T-helper 2 cell treated with Interferon-gamma antibody and Interleukin-4, amounts not matched to agents 5 μg/mL and 100 μg/mL, for 36 hours (primary cell): Measurements from ENCODE around the gene CPNE8.
A peak's percentile ranks its signal among the peaks of the same experiment; 100 is the strongest.

Experiments
- DNase-seq: peaks from one replicate; pipeline ENCODE4 v3.0.0; 2021; ENCODE audit warnings: low spot score
- H3K27ac Mint-ChIP-seq: one replicate; pipeline ENCODE4 v1.8.0; 2021; ENCODE audit warnings: mild to moderate bottlenecking, mixed read lengths
- H3K27me3 Mint-ChIP-seq: one replicate; pipeline ENCODE4 v1.8.0; 2021; ENCODE audit warnings: low read depth, mixed read lengths
- H3K36me3 Mint-ChIP-seq: one replicate; pipeline ENCODE4 v1.8.0; 2021; ENCODE audit warnings: low read depth, mixed read lengths
- H3K4me1 Mint-ChIP-seq: one replicate; pipeline ENCODE4 v1.8.0; 2021; ENCODE audit warnings: low read depth, mixed read lengths
- H3K4me3 Mint-ChIP-seq: one replicate; pipeline ENCODE4 v1.8.0; 2022; ENCODE audit warnings: mild to moderate bottlenecking, moderate library complexity, mixed read lengths
- H3K9me3 Mint-ChIP-seq: one replicate; pipeline ENCODE4 v1.8.0; 2021; ENCODE audit warnings: mixed read lengths

CPNE8 gene

DNA sequence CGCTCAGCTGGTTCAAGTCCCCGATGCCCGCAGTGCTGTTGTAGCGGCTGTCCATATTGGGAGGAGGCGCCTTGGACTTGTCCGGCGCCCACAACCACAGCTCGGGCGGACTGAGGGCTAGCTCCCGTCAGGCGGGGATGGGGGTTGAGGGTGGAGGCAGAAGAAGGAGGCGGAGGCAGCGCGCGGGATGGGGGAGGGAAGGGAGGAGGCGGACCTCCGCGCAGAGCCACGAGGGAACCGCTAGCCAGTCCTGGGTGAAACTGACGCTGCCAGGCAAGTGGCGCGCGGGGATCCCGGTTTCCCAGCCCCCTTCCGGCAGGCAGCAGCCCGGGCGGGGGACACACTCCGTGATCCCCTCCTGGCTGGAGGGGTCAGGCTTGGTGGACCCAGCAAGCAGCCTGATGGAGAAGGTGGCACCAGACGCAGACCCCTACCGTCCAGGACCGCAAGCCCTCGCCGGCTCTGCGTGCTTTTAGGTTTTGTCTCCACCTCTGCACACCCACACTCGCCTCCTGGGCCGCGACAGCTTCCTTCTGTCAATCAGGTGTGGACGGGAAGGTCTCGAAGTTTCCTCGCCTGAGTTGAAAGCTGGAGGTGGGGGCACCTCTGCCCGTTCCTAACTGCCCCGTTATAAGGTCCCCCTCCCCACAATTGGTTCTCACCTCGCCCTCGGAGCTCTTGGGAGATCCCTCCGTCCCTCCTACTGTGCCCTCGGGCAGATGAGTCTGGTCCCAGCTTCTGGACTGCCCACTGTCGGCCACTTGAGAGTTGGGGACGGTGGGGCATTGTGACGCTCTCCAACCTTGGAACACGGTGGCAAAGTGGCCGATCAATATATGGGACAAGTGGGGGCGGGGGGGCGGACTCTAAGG lies at the start of gene CPNE8:
Gene CPNE8, minus strand, starts transcription at position 112 of the 872 bp plus-strand sequence. Its CDS starts 57 bp downstream, at position 55.
- no peaks in the 10 kb centered on the region for H3K9me3 Mint-ChIP-seq

GRCh38 chr12:38954238-38954873 lies 49.0 kb upstream of the CPNE8 start:
- Mint-ChIP-seq H3K9me3 (no peaks in the 10 kb centered on the region), H3K4me3 (no peak overlapping the region), H3K4me1 (no peaks in the 10 kb centered on the region), H3K27me3 (no peaks in the 10 kb centered on the region), H3K36me3 (no peaks in the 10 kb centered on the region), H3K27ac (no peak overlapping the region)
- DNase-seq, result no peak

More for the DNA sequence above, at the start of gene CPNE8:
- H3K4me3 Mint-ChIP-seq, result peak within 1 kb of the TSS; percentile 93
- H3K36me3 Mint-ChIP-seq, result no peaks in the 10 kb centered on the region
- H3K27me3 Mint-ChIP-seq, result peaks cover 26% of the 10 kb centered on the region
- peak; percentile 42 for DNase-seq
- H3K27ac Mint-ChIP-seq, result peak within 1 kb of the TSS; percentile 86
- H3K4me1 Mint-ChIP-seq, result peaks cover 24% of the 10 kb centered on the region

- H3K36me3 Mint-ChIP-seq, result no peaks in the 10 kb centered on the region
- no peak for DNase-seq
- H3K27ac Mint-ChIP-seq, result no peak overlapping the region
- no peaks in the 10 kb centered on the region for H3K9me3 Mint-ChIP-seq
- H3K4me3 Mint-ChIP-seq, result no peak overlapping the region
- H3K4me1 Mint-ChIP-seq, result no peaks in the 10 kb centered on the region
- no peaks in the 10 kb centered on the region for H3K27me3 Mint-ChIP-seq
Measured at GRCh38 chr12:38949363-38949762, 44.0 kb upstream of the CPNE8 start.

GRCh38 chr12:38934686-38935085 lies 29.3 kb upstream of the CPNE8 start:
- no peak for DNase-seq
- no peaks in the 10 kb centered on the region for H3K36me3 Mint-ChIP-seq
- H3K27me3 Mint-ChIP-seq, result peaks cover 4% of the 10 kb centered on the region
- H3K9me3 Mint-ChIP-seq, result peaks cover 14% of the 10 kb centered on the region
- peaks cover 3% of the 10 kb centered on the region for H3K4me1 Mint-ChIP-seq
- no peak overlapping the region for H3K4me3 Mint-ChIP-seq
- no peak overlapping the region for H3K27ac Mint-ChIP-seq

GRCh38 chr12:38934078-38934584 lies 28.7 kb upstream of the CPNE8 start:
- Mint-ChIP-seq H3K4me1 (peaks cover 3% of the 10 kb centered on the region), H3K36me3 (no peaks in the 10 kb centered on the region), H3K27ac (no peak overlapping the region), H3K9me3 (peaks cover 14% of the 10 kb centered on the region), H3K27me3 (peaks cover 6% of the 10 kb centered on the region), H3K4me3 (no peak overlapping the region)
- DNase-seq, result no peak

DNA sequence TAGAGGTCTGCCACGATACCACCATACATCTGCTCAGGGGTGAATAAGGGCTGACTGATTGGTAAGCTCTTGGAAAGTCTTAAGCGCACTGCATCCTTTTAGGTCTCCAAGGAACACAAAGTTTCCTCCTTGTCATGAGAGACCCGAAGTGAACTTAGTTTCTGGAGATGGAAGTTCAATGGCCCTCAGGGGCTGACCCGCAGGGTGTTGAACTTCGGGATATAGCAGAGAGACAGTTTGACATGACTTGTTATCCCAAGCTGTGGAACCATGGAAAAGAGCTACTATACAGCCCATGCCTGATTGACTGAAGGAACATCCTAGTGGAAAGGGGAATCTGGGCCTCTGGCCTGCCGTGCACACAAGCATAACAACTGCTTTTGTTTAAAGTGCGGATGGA lies 26.9 kb upstream of the CPNE8 start:
- no peak overlapping the region for H3K4me3 Mint-ChIP-seq
- peaks cover 9% of the 10 kb centered on the region for H3K9me3 Mint-ChIP-seq
- no peak overlapping the region for H3K27ac Mint-ChIP-seq
- peaks cover 3% of the 10 kb centered on the region for H3K4me1 Mint-ChIP-seq
- peaks cover 8% of the 10 kb centered on the region for H3K27me3 Mint-ChIP-seq
- no peaks in the 10 kb centered on the region for H3K36me3 Mint-ChIP-seq
- no peak for DNase-seq

DNA sequence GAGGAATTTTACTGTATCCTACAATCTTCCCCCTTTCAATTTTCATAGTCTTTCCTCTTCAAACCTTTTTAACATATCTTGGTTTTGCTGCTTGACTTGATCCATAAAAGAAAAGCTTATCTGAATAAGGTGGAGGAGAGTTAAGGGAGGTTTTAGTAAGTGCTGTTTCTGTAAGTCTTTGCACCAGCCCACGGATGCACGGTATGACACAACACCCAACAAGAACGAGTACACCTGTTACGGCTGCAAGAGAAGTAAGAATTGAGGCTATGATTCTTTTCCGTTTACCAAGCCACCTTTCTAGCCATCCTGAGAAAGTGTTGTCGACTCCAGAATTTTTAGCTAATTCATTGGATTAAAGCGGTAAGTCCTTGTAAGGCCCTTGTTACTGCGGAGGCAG lies 26.1 kb upstream of the CPNE8 start:
- no peak for DNase-seq
- H3K36me3 Mint-ChIP-seq, result no peaks in the 10 kb centered on the region
- H3K4me3 Mint-ChIP-seq, result no peak overlapping the region
- peaks cover 8% of the 10 kb centered on the region for H3K27me3 Mint-ChIP-seq
- peaks cover 3% of the 10 kb centered on the region for H3K4me1 Mint-ChIP-seq
- peaks cover 9% of the 10 kb centered on the region for H3K9me3 Mint-ChIP-seq
- H3K27ac Mint-ChIP-seq, result no peak overlapping the region

- Mint-ChIP-seq H3K4me3 (no peak overlapping the region), H3K27me3 (peaks cover 8% of the 10 kb centered on the region), H3K27ac (no peak overlapping the region), H3K4me1 (peaks cover 3% of the 10 kb centered on the region), H3K9me3 (peaks cover 9% of the 10 kb centered on the region), H3K36me3 (no peaks in the 10 kb centered on the region)
- no peak for DNase-seq
Measured at GRCh38 chr12:38930990-38931389, 25.6 kb upstream of the CPNE8 start.

GRCh38 chr12:38926501-38926900 lies 21.1 kb upstream of the CPNE8 start:
- no peaks in the 10 kb centered on the region for H3K4me1 Mint-ChIP-seq
- no peaks in the 10 kb centered on the region for H3K9me3 Mint-ChIP-seq
- no peaks in the 10 kb centered on the region for H3K36me3 Mint-ChIP-seq
- no peak overlapping the region for H3K4me3 Mint-ChIP-seq
- H3K27me3 Mint-ChIP-seq, result peaks cover 8% of the 10 kb centered on the region
- H3K27ac Mint-ChIP-seq, result no peak overlapping the region
- no peak for DNase-seq

DNA sequence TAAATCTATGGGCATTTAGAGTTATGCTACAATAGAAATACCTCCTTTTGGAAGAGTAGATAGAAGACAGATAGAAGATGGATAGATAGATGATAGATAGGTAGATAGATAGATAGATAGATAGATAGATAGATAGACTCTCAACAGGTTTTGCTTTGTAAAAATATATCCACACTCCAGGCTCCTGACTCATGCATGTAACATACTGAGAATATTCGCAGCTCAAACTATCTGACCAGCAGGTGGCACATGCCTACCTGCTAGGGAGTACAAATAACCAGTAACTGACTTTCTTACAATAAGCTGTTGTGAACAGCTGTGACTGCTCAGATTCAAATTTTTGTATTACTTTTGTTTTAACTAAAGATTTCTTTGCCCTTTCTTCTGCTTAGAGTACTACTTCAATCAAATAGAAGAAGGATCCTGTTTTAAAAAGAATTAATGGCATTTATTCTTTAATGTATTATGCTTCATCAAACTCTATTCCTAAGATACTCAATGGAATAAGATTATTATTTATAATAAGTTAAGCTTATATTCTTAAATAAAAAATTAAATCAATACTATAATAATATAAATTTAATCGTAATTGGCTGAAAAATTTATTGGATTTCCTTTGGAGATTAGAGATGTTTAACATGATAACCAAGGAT lies 15.8 kb upstream of the CPNE8 start:
- Mint-ChIP-seq H3K36me3 (no peaks in the 10 kb centered on the region), H3K9me3 (no peaks in the 10 kb centered on the region), H3K4me1 (no peaks in the 10 kb centered on the region), H3K4me3 (no peak overlapping the region), H3K27ac (no peak overlapping the region), H3K27me3 (no peaks in the 10 kb centered on the region)
- DNase-seq, result no peak

DNA sequence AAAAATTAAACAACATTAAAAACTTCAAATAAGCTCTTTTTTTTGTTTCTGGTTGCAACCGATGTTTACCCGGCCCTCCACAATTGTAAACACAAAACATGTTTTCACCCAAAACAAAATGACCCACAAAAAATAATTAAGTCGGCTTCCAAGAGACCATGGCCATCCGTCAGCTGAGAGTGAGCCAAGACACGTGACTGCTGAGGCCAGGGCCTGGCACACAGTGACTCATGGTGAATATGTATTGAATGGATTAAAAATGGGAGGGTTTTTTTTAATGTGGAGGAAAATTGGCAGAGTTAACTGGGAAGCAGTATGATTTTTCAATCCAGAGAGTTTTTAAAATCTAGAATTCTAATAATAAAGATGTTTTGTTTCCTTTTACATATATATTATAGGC lies 13.8 kb upstream of the CPNE8 start:
- no peak overlapping the region for H3K27ac Mint-ChIP-seq
- DNase-seq, result no peak
- H3K4me1 Mint-ChIP-seq, result no peaks in the 10 kb centered on the region
- H3K9me3 Mint-ChIP-seq, result no peaks in the 10 kb centered on the region
- H3K4me3 Mint-ChIP-seq, result no peak overlapping the region
- no peaks in the 10 kb centered on the region for H3K36me3 Mint-ChIP-seq
- no peaks in the 10 kb centered on the region for H3K27me3 Mint-ChIP-seq

GRCh38 chr12:38915429-38916182 lies 10.2 kb upstream of the CPNE8 start:
- DNase-seq, result no peak
- no peaks in the 10 kb centered on the region for H3K36me3 Mint-ChIP-seq
- no peaks in the 10 kb centered on the region for H3K9me3 Mint-ChIP-seq
- no peaks in the 10 kb centered on the region for H3K4me1 Mint-ChIP-seq
- H3K27ac Mint-ChIP-seq, result no peak overlapping the region
- H3K4me3 Mint-ChIP-seq, result no peak overlapping the region
- H3K27me3 Mint-ChIP-seq, result peaks cover 6% of the 10 kb centered on the region

GRCh38 chr12:38912116-38912515 lies 6.7 kb upstream of the CPNE8 start:
- Mint-ChIP-seq H3K4me1 (peaks cover 3% of the 10 kb centered on the region), H3K4me3 (no peak overlapping the region), H3K27me3 (peaks cover 17% of the 10 kb centered on the region), H3K9me3 (no peaks in the 10 kb centered on the region), H3K27ac (no peak overlapping the region), H3K36me3 (no peaks in the 10 kb centered on the region)
- DNase-seq, result no peak
